ENCODE data around the gene KRR1.
"Not testable (repeated sequence)": the region's sequence is repeated elsewhere in the genome, so short reads cannot be mapped to it uniquely, and the experiment has no call there.

KRR1 gene

DNA sequence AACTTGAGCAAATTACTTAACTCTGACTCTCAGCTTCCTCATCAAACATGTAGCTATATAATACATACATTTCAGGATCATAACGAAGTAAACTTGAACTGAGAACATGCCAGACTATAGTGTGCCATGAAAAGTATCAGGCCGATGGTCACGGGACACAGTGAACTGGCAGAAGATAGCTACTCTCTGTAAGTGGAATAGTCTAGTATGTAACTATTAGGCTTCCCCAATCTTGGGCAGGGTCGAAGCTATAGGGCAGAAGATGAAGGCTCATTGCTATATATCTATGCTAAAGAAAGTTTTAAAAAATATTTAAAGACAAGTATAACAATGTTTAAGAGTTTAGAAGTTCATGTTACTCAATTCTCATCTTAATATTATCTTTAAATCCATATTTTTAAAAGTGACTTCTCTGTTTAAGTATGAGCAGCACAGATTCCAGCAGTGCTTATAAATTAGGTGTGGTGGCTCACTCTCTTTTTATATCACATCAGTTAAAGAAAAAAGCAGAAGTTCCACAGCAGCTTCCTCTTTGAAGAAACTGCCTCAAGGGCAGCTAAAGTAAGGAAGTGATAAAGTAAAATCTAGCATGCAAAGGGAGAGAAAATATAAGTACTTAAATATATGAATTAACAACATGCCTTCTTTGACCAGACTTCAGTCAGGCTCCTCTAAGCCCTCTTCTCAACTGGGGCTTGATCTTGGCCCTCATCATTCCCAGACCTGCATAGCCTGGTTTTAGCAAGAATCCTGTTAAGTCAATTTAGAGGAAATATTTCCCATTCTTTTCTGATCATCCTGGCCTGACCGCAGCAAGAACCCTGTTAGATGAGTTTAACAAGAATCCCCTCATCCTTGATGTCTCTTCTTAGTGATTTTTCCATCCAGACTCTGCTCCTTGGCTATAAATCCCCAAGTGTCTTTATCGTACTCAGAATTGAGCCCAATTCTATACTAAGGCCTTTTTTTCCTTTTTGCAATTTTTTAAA is 39.2 kb downstream of the KRR1 start:
- DNase-seq: no peak

DNA sequence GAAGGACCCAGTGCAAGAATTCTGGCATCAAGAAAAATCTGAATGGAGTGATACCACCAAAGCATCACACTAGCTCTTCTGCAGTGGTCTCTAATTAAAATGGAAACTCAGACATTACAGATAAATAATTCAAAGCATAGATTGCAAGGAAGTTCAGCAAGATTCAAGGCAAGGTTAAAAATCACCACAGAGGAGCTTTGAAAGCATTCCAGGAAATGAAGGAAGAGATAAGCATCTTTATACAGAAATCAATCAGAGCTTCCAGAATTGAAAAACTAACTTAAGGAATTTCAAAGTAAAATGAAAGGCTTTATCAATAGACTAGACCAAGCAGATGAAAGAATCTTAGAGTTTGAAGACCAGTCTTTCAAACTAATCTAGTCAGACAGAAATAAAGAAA is 51.2 kb downstream of the KRR1 start:
- DNase-seq: no peak

DNA sequence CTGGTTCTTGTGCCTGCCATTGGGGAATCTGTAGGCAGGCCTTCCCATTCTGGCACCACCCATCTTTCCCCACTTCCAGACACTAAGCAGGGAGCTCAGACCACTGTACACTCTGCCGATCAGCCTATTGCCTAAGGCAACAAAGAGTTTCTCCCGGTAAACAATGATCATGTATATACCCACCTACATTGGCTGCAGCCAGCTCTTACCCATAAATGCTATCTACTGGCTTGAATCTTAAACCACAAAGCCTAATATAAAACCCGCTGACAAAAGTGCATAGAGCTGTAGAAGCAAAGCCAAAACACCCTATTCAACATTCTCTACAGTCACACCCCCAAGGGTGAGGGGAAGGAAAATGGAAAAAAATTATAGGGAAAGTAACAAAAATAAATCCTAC is 51.7 kb downstream of the KRR1 start:
- DNase-seq: no peak

DNA sequence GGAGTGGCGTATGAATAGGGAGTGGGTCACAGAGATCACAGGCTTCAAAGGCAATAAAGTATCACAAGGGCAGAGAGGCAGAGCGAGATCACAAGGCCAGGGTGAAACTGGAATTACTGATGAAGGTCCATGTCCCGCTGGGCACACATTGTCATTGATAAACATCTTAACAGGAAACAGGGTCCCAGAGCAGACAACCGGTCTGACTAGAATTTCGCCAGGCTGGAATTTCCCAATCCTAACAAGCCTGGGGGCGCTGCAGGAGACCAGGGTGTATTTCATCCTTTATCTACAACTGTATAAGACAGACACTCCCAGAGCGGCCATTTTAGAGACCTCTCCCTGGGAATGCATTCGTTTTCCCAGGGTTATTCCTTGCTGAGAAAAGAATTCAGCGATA is 53.5 kb downstream of the KRR1 start:
- DNase-seq: not testable (repeated sequence)

DNA sequence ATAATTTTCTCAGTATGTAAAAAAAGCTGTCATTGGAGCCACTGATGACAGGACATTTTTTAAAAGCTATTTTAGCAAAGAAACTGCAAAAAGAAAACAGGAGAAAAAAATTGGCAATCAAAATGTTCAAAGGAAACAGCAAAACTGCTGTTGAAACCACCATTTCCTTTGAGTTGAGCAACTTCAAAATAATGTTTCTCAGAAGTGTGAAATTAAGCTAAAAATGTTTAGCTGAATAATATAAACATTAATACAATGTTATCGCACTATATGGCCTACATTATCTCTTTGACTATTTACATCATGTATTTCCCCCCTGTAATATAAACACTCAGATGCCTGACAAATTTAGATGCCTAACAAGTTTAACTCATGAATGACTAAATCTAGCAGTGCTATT is 54.2 kb downstream of the KRR1 start:
- DNase-seq: no peak

DNA sequence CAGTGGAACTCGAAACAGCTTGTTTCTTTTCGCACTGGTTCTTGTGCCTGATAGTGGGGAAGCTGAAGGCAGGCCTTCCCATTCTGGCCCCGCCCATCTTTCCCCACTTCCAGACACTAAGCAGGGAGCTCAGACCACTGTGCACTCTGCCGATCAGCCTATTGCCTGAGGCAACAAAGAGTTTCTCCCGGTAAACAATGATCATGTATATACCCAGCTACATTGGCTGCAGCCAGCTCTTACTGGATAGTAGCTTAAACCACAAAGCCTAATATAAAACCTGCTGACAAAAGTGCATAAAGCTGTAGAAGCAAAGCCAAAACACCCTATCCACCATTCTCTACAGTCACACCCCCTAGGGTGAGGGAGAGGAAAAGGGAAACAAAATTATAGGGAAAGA is 55.6 kb downstream of the KRR1 start:
- no peak for DNase-seq

DNA sequence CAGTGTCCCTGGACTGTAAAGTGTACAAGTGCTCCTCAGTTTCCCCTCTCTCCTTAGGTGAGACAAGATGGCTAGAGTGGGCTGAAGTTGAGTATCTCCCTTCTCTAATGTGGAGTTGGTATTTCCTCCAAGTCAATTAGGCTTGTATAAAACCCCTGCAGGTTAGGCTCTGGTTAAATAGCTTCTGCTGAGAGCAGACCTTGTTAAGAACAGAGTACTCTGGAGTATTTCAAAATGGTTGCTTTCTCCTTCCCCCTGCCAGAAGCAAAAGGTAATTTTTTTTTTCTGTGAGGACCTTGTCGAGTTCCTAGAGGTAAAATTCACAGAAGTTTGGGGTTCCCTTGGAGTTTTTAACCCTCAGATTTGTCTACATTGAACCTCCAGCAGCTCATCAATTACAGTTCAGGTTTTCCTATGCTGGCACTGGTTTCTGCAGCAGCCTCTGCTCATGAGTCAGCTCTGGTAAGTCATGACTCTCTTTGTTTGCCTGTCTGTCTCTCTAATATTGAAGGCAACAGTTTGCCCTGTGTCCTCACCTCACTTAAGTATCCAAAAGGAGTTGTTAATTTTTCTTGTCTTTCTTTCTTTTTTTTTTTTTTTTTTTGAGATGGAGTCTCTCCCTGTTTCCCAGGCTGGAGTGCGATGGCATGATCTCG is 58.6 kb downstream of the KRR1 start:
- DNase-seq: no peak

DNA sequence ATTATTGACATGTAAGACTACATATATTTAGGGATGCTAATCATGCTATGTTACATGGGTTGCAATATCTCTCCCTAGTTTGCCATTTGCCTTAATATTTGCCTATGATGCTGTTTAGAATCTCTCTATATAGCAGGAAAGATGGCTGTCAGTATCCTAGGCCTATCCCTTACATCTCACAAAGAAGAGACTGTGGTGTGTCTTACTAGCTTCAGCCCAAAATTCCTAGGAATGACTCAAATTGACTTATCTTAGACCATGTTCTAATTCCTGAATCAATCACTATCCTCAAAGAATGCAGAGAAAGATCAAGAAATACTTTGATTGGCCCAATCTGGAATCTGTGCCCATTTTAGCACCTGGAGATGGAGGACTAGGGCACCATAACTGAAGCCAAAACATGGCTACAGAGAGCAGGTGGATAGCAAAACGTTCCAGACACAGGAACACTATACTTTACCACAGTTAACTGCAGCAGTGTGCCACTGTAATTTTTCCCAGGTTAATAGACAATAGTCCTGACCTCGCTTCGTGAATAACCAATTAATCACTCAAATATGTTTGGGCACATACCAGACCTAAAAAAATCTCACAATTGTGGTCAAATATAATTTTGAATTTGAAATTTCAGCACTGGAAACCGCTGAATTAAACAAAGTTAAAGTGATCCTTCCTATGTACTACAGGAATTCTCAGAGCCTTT is 63.6 kb downstream of the KRR1 start:
- DNase-seq: no peak

DNA sequence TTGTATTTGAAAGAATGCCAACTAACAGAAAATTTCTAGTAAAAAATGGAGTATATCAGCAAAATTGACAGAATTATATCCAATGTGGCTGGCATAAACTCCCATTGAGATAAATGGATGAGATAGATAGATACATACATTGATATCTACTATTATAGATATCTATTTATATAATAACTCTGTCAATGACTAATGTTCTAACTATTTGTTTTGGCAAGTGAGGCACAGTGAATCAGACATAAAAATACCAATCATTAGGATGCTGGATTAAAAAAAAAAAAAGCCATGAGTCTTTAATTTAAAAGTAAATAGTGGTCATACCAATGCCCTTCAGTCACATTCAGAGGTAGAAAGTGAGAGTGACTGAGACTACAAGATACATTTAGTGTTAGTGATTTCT is 64.6 kb downstream of the KRR1 start:
- no peak for DNase-seq

DNA sequence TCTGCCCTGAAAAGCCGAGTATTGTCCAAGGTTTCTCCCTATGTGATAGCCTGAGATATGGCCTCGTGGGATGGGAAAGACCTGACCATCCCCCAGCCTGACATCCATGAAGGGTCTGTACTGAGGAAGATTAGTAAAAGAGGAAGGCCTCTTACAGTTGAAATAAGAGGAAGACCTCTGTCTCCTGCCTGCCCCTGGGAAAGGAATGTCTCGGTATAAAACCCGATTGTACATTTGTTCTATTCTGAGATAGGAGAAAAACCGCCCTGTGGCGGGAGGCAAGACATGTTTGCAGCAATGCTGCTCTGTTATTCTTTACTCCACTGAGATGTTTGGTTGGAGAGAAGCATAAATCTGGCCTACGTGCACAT is 66.3 kb downstream of the KRR1 start:
- not testable (repeated sequence) for DNase-seq

DNA sequence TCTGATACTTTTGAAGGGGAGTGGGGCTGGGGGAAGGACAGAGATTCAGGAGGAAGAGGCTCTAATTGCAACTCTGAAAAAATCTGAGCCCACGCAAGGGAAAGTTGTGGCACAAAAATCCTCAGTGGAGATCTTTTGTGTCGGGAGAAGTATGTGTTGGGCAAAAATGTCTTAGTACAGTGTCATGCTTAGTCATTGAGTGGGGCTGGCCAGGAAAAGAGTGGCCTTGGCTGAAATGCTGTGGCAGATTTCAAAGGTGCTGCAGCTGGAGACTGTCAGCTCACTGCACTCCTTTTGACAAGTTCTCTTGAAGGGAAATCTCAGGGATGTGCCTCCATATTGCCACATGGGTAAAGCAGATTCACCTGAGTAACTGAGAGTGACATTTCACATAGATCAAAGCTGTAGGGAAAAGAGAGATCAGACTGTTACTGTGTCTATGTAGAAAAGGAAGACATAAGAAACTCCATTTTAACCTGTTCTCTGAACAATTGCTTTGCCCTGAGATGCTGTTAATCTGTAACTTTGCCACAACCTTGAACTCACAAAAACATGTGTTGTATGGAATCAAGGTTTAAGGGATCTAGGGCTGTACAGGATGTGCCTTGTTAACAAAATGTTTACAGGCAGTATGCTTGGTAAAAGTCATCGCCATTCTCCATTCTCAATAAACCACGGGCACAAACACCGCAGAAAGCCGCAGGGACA is 66.8 kb downstream of the KRR1 start:
- no peak for DNase-seq

DNA sequence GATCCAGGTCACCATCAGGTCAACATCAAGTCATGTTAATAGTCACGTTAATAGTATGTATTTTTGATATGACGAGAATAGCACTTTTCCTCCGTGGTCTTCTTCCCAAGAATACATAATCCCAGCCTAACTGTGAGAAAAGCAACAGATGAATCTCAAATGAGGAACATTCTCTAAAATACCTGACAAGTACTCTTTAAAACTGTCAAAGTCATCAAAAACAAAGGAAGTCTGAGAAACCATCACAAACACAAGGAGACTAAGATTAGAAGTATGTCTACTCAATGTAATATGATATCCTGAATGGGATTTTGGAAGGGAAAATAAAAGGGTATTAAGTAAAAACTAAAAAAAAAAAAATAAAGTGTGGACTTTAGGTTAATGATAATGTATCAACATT is 67.7 kb downstream of the KRR1 start:
- no peak for DNase-seq

DNA sequence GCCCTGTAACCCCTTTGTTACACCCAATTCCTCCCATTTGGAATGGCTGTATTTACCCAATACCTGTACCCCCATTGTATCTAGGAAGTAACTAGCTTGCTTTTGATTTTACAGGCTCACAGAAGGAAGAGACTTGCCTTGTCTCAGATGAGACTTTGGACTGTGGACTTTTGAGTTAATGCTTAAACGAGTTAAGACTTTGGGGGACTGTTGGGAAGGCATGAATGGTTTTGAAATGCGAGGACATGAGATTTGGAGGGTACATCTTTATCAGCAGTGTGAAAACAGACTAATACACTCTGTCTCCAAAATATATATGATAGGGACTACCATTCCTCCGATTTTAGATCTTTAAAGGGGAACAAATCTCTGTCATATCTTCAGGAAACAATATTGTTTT is 69.0 kb downstream of the KRR1 start:
- not testable (repeated sequence) for DNase-seq

DNA sequence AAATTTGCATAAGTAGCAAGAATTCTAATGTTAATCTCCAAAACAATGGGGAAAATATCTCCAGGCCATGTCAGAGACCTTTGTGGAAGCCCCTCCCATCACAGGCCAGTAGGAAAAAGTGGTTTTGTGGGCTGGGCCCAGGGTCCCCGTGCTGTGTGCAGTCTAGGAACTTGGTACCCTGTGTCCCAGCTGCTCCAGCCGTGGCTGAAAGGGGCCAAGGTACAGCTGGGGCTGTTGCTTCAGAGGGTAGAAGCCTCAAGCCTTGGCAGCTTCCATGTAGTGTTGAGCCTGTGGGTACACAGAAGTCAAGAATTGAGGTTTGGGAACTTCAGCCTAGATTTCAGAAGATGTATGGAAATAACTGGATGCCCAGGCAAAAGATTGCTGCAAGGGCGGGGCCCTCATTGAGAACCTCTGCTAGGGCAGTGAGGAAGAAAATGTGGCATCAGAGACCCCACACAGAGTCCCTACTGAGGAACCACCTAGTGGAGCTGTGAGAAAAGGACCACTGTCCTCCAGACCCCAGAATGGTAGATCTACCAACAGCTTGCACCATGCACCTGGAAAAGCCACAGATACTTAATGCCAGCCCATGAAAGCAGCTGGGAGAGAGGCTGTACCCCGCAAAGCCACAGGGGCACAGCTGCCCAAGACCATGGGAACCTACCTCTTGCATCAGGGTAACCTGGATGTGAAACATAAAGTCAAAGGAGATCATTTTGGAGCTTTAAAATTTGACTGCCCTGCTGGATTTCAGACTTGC is 69.5 kb downstream of the KRR1 start:
- DNase-seq: not testable (repeated sequence)
